GM21526 (cell line): Measurements from ENCODE around the gene PLA2G2C.
"Not testable (repeated sequence)": the region's sequence is repeated elsewhere in the genome, so short reads cannot be mapped to it uniquely, and the experiment has no call there.

Experiments used
- ATAC-seq: cut with Tn5 transposase; IDR thresholded peaks from one replicate; pipeline ENCODE4 v1.9.1; 2021; ENCODE audit warnings: moderate library complexity; ENCODE audit not compliant: unreplicated experiment, low FRiP score

Gene PLA2G2C, protein sequence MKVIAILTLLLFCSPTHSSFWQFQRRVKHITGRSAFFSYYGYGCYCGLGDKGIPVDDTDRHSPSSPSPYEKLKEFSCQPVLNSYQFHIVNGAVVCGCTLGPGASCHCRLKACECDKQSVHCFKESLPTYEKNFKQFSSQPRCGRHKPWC

GRCh38 chr1:20185834-20186782 is at the start of gene PLA2G2C, which contains the start of gene UBXN10:
TSS of gene PLA2G2C (minus strand) at chr1:20186518. CDS start at chr1:20177363, 9,155 bp downstream.
TSS of gene UBXN10 (plus strand) at chr1:20186096. CDS start at chr1:20190562, 4,466 bp downstream.
- ATAC-seq = no peak

GRCh38 chr1:20234788-20235535 is 48.6 kb upstream of the PLA2G2C start:
- ATAC-seq = no peak

GRCh38 chr1:20233866-20234265 is 47.5 kb upstream of the PLA2G2C start:
- no peak for ATAC-seq

DNA sequence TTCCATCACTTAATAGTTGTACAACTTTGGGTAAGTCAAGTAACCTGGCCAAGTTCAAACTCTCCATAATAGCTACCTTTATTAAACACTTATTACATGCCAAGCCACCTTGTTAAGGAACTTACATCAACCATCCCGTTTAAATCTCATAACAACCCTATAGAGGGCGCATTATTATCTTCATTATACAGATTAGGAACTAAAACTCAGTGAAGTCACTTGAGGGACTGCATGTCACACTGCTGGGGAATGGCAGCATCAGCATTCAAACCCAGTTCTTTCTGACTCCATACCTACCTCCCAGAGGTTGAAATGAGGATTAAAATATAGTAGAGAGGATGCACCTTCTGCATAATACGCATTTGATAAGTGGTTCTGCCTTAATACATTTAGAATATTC is 47.1 kb upstream of the PLA2G2C start:
- ATAC-seq = no peak

GRCh38 chr1:20232564-20232963 is 46.2 kb upstream of the PLA2G2C start:
- ATAC-seq = not testable (repeated sequence)

DNA sequence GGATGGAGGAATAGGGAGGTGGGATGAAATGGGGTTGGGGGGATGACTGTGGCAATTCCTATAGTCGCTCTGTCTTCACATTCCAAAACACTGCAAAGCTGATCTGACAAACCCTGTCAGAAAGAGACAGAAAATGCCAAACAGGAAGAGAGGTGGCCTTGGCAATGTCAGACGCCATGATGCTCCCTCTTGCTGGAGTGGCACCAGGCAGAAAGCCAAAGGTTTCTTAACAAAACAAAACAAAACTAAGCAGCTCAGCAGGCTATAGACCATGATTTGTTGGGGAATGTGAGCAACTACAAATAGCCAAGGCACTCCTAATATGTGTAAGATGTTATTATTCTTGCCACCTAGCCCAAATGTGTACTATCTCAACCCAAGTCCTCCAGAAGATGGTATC is 42.9 kb upstream of the PLA2G2C start:
- ATAC-seq = no peak

- no peak for ATAC-seq
These were observed 42.1 kb upstream of the PLA2G2C start for GRCh38 chr1:20228314-20228825.

DNA sequence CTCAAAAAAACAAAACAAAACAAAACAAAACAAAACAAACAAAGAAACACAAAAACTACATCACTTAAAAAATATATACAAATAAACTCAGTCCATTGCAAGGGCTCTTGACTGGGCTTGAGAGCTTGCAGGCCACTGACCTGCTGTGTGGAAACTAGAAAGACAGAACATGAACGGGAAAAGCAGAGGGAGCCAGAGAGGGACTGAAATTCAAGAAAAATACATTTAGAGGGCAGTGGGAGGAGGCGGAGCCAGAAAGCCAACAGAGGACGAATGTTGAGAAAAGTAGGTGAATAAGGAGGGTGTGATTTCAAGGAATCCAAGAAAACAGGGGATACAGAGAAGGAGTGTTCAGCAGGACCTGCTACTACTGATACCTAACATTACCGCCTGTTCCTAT is 41.4 kb upstream of the PLA2G2C start:
- ATAC-seq = no peak

DNA sequence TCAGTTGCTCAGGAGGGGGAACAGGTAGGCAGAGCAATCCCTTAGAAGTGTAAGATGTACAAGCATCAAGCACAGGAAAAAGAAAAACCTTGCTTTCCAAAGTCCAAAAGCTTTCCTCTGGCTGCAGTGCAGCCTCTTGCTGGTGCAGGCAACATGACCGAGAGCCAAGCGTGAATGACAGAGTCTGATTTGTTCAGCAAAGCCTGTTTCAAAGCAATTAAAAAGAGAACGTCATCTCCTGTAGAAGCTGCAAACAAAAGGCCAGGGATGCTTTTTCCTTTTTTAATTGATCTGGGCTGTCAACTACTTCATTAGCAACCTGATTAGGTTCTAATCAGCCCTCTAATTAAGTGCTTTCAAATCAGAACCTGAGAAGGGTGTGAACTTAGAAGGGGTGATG is 38.2 kb upstream of the PLA2G2C start:
- no peak for ATAC-seq

DNA sequence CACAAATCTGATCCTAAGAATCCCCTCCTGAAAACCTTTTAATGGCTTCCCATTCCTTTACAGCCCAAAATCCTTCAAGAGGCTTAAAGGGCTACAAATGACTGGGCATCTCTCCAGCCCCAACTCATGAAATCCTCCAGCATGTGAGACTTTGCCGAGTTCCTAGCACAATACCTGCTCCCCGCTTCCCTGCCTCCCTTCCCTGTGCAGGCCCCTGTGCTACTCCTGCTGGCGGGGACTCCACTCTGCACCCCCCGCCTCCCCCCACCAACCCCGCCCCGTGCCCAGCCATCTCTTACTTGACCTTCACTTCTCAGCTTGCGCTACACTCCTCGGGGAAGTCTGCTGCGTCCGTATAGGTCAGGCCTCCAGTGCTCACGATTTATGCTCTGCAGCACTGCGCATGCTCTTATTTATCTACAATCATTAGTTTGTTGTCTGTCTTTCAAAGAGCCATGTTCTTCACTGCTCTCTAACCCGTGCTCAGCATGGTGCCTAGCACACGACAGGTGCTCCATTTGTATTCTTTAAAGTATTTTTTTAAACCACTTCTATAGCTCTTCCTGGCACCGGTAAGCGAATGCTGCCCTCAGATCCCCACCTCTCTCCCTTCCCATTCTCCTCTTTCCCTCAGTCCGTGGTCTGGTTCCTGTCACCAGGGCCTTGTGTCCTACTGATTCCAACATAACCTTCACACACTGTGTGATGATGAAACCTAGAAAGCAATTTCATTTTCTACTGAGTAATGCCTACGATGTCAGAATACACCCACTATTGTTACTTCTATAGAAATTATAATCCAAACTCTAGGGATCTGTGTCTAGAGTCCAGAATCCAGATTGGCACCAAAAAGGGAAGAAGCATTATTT is 37.5 kb upstream of the PLA2G2C start:
- ATAC-seq = no peak

DNA sequence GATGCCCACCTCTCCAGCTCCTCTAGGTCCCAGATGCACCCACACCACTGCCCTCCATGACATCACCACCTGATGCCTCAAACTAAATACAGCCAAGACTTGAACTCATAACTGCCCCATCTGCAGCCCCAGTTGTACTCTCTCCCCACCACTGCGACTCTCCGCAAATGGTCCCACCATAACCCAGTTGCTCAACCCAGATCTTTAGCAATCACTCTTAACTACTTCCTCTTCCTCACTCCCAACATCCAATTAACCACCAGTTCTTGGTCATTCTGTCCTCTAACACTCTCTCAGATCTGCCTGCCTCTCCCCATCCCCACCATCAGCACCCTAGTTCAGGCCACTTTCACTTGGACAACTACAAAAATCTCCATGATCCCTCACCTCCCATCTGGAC is 36.8 kb upstream of the PLA2G2C start:
- no peak for ATAC-seq

GRCh38 chr1:20220036-20220435 is 33.7 kb upstream of the PLA2G2C start:
- ATAC-seq = no peak

DNA sequence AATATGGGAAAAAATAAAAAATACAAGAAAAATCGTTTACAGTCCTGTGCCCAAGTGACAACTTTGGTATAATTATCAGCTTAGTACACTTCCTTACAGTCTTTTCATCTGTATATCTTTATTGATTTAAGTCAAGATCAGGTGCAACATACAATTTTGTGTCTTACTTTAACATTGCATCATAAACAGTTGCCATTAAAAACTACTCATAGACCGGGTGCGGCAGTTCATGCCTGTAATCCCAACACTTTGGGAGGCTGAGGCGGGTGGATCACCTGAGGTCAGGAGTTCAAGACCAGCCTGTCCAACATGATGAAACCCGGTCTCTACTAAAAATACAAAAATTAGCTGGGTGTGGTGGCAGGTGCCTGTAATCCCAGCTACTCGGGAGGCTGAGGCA is 32.7 kb upstream of the PLA2G2C start:
- not testable (repeated sequence) for ATAC-seq

GRCh38 chr1:20216574-20216973 is 30.3 kb upstream of the PLA2G2C start:
- no peak for ATAC-seq

DNA sequence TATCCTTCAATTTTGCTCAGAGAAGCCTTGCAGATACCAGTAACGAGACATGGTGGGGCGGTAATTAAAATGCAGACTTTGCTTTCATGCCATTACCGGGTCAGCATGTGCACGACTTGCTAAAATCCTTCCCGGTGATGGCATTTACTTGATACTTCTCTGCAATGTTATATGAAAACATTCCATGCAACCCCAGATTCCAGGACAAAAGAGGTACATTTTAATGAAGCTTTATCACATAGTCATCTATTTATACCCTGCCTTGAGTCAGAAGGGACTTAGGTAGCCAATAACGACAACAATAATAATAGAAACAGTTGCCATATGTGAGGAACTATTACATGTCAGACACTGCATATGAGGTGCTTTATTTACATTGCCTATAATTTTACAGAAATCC is 29.4 kb upstream of the PLA2G2C start:
- ATAC-seq = no peak

GRCh38 chr1:20212685-20213331 is 26.5 kb upstream of the PLA2G2C start:
- ATAC-seq = no peak

GRCh38 chr1:20212085-20212684 is 25.9 kb upstream of the PLA2G2C start:
- no peak for ATAC-seq

DNA sequence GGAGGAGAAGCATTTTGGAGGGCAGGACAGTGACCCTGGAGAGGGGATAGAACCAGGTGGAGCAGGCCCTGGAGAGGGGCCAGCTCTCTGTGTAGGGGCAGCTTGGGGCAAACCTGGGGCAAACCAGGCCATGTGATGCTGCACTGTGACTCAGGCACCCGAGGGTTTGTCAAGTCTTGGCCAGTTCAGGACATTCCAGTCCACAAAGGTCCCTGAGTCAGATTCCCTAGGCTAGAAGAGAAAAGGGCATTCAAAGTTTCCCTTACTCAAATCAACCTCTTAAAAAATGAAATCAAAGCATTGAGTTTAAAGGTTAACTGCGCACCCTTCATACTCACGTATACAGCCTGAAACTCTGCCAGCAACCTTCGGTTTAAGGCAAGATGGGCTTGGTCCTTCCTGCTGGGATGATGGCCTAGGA is 25.2 kb upstream of the PLA2G2C start:
- no peak for ATAC-seq
